HG03565 (cell line): ENCODE measurements around the gene RBMS3.
"Not testable (repeated sequence)": the region's sequence is repeated elsewhere in the genome, so short reads cannot be mapped to it uniquely, and the experiment has no call there.

Experiments
- ATAC-seq: cut with Tn5 transposase; IDR thresholded peaks from one replicate; pipeline ENCODE4 v1.9.1; 2021; ENCODE audit warnings: mild to moderate bottlenecking, moderate library complexity; ENCODE audit not compliant: unreplicated experiment

The RBMS3 gene

DNA sequence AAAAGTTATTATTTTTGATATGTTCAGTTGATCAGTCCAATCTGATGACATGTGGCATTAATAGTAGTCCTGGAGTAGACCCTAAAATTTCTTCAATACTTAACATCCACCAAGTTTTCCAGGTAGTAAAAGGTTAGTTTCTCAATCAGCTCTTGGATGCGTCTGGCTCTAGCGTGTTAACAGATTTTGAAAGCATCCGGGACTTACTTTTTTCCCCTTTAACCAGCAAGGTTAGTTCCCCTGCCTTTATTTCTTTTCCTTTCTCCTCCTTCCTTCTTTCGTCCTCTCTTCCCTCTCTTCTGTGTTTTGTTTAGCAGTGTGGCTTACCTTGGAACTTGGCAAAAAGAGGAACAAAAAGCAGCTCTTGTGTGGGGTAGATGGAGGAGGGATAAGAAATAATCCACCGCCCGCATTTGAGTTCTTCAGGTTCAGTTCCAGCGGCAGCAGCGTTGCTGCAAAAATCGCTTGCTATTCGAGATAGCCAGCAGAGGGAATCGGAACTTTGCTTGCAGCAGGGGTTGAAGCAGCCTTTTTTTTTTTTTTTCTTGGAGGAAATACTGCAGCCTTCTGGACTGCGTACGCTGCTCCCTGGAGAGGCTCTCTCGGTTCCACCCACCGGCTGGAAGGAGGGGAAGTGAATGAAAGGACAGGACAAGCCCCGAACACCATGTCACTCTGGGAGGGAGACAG is at the start of gene RBMS3:
Gene RBMS3 (plus strand): TSS at position 668 of the 690 bp plus-strand sequence.
- ATAC-seq = no peak

DNA sequence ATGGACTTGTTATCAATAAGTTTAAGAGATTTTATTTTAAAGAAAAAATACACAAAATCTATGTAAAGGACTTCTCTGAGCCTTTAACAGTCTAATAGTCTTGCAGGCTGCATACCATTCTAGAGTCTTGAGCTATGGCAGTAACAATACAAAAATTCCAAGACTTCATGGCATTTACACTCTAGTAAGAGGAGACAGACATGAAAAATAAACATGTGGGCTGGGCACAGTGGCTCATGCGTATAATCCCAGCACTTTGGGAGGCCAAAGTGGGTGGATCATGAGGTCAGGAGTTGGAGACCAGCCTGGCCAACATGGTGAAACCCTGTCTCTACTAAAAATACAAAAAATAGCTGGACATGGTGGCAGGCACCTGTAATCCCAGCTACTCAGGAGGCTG is 47.7 kb upstream of the RBMS3 start:
- not testable (repeated sequence) for ATAC-seq

DNA sequence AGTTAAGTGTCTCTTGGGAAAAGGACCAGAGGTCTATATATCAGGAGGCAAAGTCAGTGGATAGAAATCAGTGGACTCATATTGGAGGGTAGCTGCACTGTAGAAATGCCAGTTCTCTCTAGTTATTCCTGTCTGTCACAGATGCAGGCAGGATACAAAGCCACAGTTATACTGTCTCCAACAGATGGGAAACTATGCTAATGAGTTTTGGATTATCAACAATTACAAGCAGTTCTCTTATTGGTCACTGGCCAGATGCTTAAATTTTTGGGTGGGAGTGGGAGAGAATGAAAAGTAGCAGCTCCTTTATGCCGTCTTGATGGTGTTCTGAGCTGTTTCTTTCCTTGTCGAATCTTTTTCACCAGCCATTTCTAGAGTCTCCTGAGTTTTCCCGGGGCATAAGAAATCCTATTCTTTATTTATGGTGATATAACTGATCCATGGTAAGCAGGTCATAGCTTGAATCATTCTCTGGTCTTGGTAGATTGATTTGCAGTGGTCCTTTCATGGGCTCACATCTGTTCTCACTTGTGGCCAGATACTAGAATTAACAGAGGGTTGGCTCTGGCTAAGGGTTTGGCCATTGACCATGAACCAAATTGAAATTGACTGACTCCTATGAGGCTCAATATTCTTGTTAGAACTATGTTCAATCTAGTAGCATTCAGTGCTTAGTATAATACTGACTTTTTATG is 44.6 kb upstream of the RBMS3 start:
- no peak for ATAC-seq

DNA sequence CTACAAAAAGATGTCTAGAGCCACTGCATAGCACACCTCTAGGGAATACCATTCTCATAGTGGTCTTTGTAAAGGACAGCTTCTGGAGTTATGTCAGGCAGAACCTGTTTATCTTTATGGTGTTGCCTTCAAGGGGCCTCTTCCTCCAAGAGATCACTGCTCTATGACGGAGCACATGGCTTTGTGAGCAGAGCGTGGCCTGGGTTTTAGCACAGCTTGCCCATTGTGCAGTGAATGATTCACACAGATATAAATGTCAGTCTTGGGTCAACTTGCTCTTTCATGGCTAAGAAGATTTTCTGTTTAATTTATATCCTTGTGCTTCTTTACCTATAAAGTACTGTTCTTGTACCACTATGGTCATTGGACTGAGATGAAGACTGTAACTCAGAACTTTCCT is 41.5 kb upstream of the RBMS3 start:
- ATAC-seq = no peak

DNA sequence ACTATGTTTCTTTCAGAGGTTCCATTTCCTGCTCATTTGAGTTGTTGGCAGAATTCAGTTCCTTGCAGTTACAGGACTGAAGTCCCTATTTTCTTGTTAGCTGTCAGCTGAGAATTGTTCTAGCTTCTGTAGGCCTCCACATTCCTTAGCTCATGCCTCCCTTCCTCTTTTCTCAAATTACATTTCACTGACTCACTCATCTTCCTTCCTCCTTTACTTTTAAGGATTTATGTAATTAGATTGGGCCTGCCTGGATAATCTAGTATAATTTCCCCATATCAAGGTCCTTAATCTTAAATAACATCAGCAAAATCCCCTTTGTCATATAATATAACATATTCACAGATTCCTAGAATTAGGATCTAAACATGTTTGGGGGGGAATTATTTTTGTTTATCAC is 40.6 kb upstream of the RBMS3 start:
- no peak for ATAC-seq

DNA sequence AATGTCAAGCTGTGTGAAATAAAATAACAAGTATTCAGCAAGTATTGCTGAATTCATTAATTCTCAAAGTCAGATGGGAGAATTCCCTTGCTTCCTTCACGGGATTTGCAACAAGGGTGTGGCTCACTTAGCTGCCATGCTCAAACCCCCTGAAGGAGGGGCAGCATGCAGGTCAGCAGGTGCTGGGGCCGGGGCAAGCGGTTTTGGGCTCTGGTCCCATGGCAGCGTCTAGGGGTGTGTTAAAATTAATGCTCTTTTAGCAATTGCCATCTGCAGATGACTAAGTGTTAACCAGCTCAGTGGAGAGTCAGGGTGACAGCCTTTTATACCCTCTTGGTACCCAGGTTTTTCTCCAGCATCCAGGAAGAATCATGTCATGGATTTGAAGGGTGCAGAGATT is 40.0 kb upstream of the RBMS3 start:
- ATAC-seq = no peak

DNA sequence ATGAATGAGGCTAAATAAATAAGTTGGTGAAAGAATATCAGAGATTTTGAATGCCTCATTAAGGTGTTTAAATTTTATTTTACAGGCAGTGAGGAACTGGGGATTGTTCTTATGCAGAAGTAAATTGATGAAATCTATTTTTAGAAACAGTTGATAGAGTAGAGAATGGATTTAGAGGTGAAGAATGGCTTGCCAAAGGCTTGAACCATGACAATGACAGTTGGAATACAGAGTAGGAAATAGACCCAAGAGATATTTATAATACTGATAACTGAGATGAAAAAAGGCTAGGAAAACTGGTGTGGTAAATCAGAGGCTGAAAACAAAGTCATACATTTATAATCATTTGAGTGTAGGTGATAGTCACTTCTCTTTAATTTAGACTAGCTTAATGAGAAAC is 39.0 kb upstream of the RBMS3 start:
- ATAC-seq = no peak

DNA sequence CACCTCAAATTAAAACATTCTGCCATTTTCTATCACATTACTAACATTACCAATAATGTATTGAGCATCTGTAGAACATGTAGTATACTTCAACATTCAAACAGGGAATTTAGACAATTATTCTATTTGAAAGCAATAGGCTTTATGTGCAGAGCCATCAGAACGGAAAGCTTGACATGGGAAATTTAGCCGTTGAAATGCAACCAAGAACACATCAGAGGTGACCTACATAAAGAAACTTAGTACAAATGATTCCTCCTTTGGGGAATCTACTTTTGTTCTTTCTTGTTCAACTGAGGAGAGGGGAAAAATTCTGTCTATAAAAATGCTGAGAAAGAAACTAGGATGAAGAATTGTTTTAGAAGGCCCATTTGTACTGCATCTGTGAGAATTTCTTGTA is 38.6 kb upstream of the RBMS3 start:
- ATAC-seq = no peak

DNA sequence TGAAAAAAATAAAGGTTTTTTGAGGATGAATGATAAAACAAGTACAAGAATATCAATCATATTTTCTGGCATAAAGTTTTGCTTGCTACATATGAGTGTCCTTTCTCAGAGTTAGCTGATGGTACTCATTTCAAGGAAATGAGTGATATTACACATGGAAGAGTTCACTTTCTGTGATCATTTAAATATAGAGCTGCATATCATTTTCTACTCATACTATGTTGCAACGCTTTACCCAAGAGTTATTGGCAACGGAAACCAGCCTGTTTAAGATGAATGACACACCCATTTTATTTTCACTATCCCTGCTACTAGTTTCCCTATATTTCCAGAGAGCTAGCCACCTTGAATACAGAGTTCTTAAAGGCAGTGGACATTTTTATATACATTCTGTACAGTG is 35.4 kb upstream of the RBMS3 start:
- ATAC-seq = no peak

DNA sequence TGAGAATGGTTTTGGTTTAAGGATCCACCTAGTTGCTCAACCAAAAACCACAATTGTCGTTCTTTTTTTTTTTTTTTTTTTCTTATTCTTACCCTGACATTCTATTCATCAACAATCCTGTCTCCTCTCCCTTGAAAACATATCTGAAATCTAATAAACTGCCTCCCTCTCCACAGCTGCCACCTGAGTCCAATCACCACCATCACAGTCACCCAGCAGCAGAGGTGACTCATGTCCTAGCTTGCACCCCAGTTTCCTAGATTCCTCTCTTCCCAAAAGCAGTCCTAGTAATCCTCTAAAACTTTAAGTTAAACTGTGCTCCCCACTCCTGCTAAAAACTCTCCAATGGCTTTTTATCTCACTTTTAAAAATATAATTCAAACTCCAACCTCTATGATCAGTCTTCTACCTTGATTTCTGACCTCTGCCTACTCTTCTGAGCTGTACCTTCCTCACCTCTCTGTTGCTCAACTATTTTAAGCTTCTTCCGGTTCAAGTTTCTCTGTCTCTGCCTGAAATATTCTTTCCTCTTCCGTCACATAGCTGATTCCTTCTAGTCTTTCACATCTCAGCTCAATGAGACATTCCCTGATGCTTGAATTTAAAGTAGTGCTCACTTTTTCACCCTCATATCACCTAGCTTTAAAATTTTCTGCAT is 33.7 kb upstream of the RBMS3 start:
- no peak for ATAC-seq

DNA sequence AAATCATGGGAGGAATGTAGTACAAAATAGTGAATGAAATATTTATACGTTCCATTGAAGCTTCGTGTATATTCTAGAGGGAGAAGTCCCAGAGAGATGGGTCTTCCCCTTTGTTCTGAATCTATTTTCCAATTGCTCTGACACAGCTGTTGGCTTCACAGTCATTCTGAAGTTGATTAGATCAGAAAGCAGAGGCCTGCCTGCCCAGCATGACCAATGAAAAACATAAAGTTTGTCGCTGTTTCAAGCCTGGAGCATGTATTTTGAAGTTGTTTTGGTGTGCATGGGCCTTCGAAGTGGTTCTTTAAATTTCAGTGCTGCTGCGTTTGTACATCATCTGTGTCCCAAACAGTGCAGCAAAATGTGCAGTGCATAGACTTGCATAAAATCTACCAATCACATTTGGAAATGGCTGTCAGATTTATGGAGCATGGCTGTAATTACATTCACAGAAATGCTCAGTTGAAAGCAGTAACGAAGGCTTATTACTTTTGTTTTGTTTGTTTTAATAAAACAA is 31.0 kb upstream of the RBMS3 start:
- no peak for ATAC-seq

DNA sequence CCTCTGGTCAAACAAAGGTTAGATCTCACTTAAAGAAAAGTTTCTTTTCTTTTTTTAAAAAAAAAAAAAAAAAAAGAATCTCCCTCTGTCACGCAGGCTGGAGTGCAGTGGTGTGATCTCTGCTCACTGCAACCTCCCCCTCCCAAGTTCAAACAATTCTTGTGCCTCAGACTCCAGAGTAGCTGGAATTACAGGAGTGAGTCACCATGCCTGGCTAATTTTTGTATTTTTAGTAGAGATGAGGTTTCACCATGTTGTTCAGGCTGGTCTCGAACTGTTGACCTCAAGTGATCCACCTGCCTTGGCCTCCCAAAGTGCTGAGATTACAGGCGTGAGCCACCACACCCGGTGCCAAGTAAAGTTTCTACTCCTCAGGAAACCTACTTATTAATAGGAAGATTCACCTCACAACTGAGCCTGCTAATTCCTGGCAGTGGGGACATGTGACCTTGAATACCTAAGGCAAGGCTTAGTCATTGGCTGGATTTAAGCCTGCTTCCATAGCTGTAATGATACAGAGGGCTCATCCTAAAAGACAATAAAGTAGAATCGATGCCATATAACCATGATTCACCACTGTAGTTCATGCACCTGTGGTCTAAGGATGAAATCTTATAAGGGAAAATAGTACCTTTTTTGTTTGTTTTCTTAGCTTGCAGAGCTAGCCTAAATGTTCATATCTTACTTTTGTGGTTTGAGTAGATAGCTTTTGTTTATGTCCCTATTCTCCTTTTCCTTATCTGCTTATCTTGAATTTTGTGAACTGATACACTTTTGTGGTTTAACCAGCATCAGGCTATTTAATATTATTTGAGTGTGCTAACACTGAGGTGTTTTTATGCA is 24.8 kb upstream of the RBMS3 start:
- ATAC-seq = peak; percentile 45

DNA sequence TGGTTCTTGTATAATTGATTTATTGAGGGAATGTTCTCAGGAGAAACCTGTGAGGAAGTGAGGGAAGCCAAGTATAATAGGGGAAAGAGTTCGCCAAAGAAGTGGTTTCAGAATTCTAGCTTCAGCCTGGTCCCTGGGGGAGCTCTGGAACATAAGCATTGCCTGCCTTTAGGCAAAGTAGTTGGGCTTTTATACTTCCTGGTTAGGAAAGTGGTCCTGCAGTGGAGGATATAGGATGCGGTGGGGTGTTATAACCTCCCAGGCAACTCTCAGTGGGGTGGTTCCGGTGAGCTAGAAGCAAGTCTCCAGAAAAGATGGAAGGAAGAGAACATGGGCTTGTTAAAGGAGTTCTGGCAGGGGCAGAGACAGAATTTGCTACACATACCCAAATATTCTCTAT is 22.7 kb upstream of the RBMS3 start:
- ATAC-seq = no peak

DNA sequence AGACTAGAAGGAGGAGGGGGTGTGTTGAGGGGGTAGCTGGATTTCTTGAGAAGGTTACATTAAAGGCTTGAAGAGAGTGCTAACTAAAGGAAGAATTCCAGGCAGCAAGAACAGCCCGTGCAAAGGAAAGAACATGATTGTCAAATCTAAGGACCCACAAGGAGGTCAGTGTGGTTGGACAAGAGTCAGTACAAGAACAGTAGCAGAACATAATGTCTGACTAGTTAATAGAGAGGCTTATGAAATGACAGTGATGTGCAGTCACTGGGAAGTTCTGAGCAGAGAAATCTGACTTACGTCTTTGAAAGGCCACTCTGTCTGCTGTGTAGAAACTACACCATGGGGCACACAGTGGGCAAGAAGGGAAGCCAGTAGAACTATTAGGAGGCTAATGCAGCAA is 19.8 kb upstream of the RBMS3 start:
- no peak for ATAC-seq

DNA sequence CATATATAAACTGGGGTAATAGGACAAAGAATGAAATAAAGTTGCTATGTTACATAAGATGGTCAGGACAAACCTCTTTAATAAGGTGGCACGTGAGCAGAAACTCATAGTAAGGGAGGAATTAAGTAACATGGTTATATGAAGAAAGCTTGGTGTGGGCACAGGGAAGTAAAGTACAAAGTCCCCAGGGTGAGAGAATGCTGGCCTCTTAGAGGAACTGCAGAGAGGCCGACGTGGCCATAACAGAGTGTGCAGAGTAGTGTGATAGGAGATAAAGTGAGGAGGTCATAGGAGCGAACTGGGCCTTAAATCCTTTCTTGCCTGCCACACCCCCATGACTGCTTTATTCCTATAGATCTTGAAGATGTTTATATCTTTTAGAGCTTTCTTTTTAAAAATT is 17.4 kb upstream of the RBMS3 start:
- ATAC-seq = no peak

DNA sequence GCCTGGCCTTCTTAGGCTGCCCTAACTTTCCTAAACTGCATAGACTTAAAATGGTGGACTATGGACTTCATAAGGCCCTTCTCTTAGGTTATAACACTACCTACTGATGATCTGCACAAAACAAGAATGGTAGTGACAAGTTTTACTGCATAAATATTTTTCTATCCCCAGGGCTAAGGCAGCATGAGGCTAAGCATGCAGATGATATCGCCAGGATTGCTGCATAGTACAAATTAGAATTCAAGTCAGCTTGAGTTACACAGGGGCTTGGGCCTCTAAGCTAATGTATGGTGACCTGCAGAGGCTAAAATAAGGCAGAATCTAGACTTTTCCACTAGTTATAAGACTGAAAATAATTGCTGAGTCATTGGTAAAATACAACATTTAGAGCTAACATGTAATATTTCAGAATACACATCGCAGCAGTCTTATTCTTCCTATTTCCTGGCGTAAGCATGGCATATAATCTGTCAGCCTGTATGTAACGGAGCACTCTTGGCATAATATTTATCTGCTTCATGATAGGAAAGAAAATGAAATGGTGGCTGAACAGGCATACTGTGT is 15.3 kb upstream of the RBMS3 start:
- no peak for ATAC-seq

DNA sequence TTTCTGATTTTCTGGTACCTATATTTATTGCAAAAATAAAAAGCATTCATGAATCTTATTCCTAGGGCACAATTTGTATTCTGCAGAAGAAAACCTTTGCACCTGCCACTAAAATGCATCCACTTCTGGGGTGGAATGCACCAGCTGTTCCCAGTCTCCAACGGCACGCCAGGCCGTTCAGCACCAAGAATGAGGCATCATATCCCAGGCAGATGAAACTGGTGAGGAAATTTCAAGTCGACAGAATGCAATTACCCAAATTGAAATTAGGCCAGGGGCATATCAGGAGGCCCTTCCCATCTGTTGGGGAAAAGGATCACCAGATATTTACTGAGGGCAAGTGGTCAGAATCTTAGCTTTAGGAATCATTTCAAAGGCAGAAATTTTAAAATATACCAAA is 13.6 kb upstream of the RBMS3 start:
- no peak for ATAC-seq

DNA sequence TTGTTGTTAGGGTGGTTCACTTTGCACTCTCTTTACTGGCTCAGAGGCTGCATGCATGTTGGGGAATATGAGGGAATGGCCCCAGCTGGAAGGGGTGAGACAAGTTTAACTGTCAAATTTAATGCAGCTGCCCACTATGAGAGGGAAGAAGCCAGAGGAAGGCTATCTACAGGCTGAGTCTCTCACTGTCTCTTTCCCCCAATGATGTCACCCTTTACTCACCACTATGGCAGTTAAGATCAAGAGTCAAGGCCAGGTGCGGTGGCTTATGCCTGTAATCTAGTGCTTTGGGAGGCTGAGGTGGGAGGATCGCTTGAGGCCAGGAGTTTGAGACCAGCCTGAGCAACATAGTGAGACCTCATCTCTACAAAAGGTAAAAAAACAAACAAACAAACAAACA is 12.2 kb upstream of the RBMS3 start:
- ATAC-seq = no peak

DNA sequence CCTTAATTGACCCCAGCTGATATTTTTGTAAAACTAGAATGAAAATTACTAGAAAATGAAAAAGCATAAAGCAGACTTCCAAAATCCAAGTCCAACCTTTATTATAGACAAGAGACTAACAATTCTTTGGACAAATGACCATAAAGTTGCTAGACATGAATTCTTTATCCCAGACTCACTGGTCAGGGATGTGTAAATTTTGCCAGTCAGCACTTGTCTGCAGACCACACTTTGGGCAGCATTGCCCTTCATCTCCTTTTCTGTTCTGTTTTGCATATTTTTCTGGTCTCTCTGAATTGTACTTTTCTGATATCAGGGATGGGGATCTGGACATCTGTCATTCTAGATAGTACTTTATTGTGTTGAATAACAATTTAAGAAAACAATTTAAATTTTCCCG is 10.1 kb upstream of the RBMS3 start:
- no peak for ATAC-seq

DNA sequence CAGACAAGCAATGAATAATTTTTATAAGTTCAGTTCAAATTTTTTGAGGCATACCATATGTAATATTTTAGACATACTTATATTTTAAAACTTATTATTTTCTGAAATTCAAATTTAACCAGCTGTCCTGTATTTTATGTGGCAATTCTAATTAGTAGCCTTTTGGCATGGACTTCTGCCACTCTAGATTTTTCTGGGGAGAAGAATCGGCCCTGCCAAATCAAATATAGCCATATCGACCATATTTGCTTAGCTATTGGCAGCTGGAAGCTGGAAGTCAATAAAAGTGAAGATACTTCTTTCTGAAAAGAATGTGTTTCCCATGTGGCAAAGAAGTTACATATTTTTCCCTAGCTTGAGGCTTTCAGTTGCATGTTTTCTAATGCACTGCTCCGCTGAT is 9.4 kb upstream of the RBMS3 start:
- ATAC-seq = no peak

DNA sequence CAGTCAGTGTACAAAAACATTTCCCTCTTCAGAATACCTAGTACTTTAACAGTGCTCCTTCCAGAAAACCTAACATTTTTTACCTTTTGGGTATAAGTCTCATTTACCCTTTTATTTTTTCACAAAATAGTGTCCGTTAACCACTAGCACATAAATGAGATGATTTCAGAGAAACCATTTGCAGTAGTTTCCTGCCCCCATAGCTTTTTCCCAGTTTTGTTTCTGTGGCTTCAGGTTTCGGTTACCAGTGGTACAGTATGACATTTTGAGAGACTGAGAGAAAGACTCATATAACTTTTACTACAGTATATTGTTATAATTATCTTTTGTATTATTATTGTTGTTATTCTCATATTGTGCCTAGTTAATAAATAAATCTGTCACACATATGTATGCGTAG is 6.2 kb upstream of the RBMS3 start:
- no peak for ATAC-seq
